ENCODE results near the gene GPX4. TPM values are rescaled to one million over a fixed set of nuclear protein-coding genes. Genes with fewer than 3 reads are reported as not detected.

GPX4 gene
- total RNA-seq, 1 experiment from 2014 or later, result 355 TPM

GRCh38 chr19:1140272-1141027, 36.7 kb downstream of the GPX4 start:
- H2AFZ ChIP-seq (ENCODE audit: low read length), result no peak overlapping the region
- no CpG with 5 or more reads among the region's 39 CpGs for WGBS (ENCODE audit: extremely low coverage, insufficient read length, low lambda C conversion rate)

More at GRCh38 chr19:1140272-1141027, 36.7 kb downstream of the GPX4 start:
- H3K23ac ChIP-seq (ENCODE audit: insufficient read length, low read depth, low read length), result no peak overlapping the region
- H3K79me2 ChIP-seq (ENCODE audit: insufficient read depth, low read length), result no peaks in the 10 kb centered on the region
- H3K9me3 ChIP-seq (ENCODE audit: control insufficient read depth, low read depth, low read length), result no peaks in the 10 kb centered on the region
- no peak overlapping the region for H2BK120ac ChIP-seq (ENCODE audit: low read depth, low read length, poor library complexity, severe bottlenecking)
- no peaks in the 10 kb centered on the region for H3K23me2 ChIP-seq (ENCODE audit: insufficient read length, low read depth, low read length, poor library complexity, severe bottlenecking)
- no peaks in the 10 kb centered on the region for H3K27me3 Mint-ChIP-seq (ENCODE audit: low read depth)
- no peak overlapping the region for H2BK15ac ChIP-seq (ENCODE audit: low read depth, low read length)
- H3K14ac ChIP-seq (ENCODE audit: insufficient read depth, low read length), result no peak overlapping the region
- H3K4ac ChIP-seq (ENCODE audit: low read depth, low read length), result no peak overlapping the region
- H3K4me1 ChIP-seq (ENCODE audit: insufficient read depth, low read length), result no peaks in the 10 kb centered on the region
- H3K4me1 Mint-ChIP-seq, result peaks cover 2 to 7% of the 10 kb centered on the region in 2 experiments
- H3K27me3 ChIP-seq (ENCODE audit: insufficient read depth, low read length), result no peaks in the 10 kb centered on the region
- no peak overlapping the region for H3K4me2 ChIP-seq (ENCODE audit: insufficient read depth, insufficient read length, low read length)
- no peak overlapping the region for H3K56ac ChIP-seq (ENCODE audit: insufficient read length, low read depth, low read length)
- H3T11ph ChIP-seq (ENCODE audit: low read length), result no peak overlapping the region
- no peak overlapping the region for H4K91ac ChIP-seq (ENCODE audit: insufficient read length, low read depth, low read length)
- no peak overlapping the region for H2BK5ac ChIP-seq (ENCODE audit: insufficient read length, low read length)
- no peak overlapping the region for H4K8ac ChIP-seq (replicated peaks; ENCODE audit: insufficient read length, low read depth, low read length)
- peaks cover 30 to 41% (median 39%) of the 10 kb centered on the region in 3 experiments for H3K36me3 Mint-ChIP-seq (ENCODE audit: insufficient read depth in 1 of 3, low read depth in 3 of 3)
- no peak overlapping the region for H2BK20ac ChIP-seq (ENCODE audit: low read depth, low read length, poor library complexity, severe bottlenecking)
- H3K27ac ChIP-seq (ENCODE audit: insufficient read length, low read depth, low read length), result no peak overlapping the region
- peaks cover 0 to 4% of the 10 kb centered on the region in 2 experiments; a peak in 2 of 5 replicates for H3K9me3 Mint-ChIP-seq
- no peak overlapping the region for H3K18ac ChIP-seq (ENCODE audit: insufficient read length, low read depth, low read length)
- no peak for DNase-seq
- no peak overlapping the region for H2BK12ac ChIP-seq (ENCODE audit: insufficient read length, low read depth, low read length)
- no peaks in the 10 kb centered on the region for H4K20me1 ChIP-seq (ENCODE audit: control insufficient read depth, insufficient read depth, insufficient read length)
- H3K9ac ChIP-seq (ENCODE audit: extremely low read depth, insufficient read length, low read length), result no peak overlapping the region
- TF ChIP-seq CTCF (conservative IDR thresholded peaks at IDR 0.05), result no peak
- no peak overlapping the region for H2AK5ac ChIP-seq (ENCODE audit: insufficient read length, low read length)
- no peak overlapping the region for H4K5ac ChIP-seq (ENCODE audit: insufficient read length, low read depth, low read length)
- H3K4me3 Mint-ChIP-seq, result no peak overlapping the region
- H3K27ac Mint-ChIP-seq, result peak overlapping the region in 2 of 3 experiments; percentile 23 to 44; a peak in 1 of 7 replicates
- H3K79me1 ChIP-seq (ENCODE audit: insufficient read depth, low read depth, low read length, poor library complexity, severe bottlenecking), result no peaks in the 10 kb centered on the region
